CD4-positive, alpha-beta T cell treated with Interleukin-21 for 1 hour (primary cell): ENCODE measurements around the gene RAF1.
A peak's percentile ranks its signal among the peaks of the same experiment; 100 is the strongest.
"Not testable (repeated sequence)": the region's sequence is repeated elsewhere in the genome, so short reads cannot be mapped to it uniquely, and the experiment has no call there.

Source experiments
- DNase-seq: peaks from one replicate; pipeline ENCODE4 v3.0.0-alpha.2; 2020

The RAF1 gene

GRCh38 chr3:12675115-12675810 lies 11.3 kb upstream of the RAF1 start:
- no peak for DNase-seq

- not testable (repeated sequence) for DNase-seq
Measured at GRCh38 chr3:12673956-12674736, 10.2 kb upstream of the RAF1 start.

GRCh38 chr3:12671120-12671450 lies 7.2 kb upstream of the RAF1 start:
- no peak for DNase-seq

- no peak for DNase-seq
Measured at GRCh38 chr3:12670365-12671119, 6.6 kb upstream of the RAF1 start.

- DNase-seq, result no peak
Measured at GRCh38 chr3:12663401-12663935, 449 bp downstream of the RAF1 start.

GRCh38 chr3:12662593-12663400 lies 1.1 kb downstream of the RAF1 start:
- DNase-seq, result peak; percentile 32

- no peak for DNase-seq
Measured at GRCh38 chr3:12661926-12662592, 1.9 kb downstream of the RAF1 start.

- DNase-seq, result not testable (repeated sequence)
Measured at GRCh38 chr3:12661375-12661774, 2.5 kb downstream of the RAF1 start.

GRCh38 chr3:12660196-12660595 lies 3.7 kb downstream of the RAF1 start:
- DNase-seq, result no peak

GRCh38 chr3:12659316-12660015 lies 4.5 kb downstream of the RAF1 start:
- no peak for DNase-seq

GRCh38 chr3:12658593-12659058 lies 5.3 kb downstream of the RAF1 start:
- no peak for DNase-seq

GRCh38 chr3:12656850-12657249 lies 7.1 kb downstream of the RAF1 start:
- no peak for DNase-seq

GRCh38 chr3:12656193-12656592 lies 7.7 kb downstream of the RAF1 start:
- no peak for DNase-seq

- DNase-seq, result no peak
Measured at GRCh38 chr3:12655701-12656100, 8.2 kb downstream of the RAF1 start.

- DNase-seq, result no peak
Measured at GRCh38 chr3:12653747-12654146, 10.2 kb downstream of the RAF1 start.

GRCh38 chr3:12648384-12648959 lies 15.4 kb downstream of the RAF1 start:
- no peak for DNase-seq

GRCh38 chr3:12644331-12644937 lies 19.5 kb downstream of the RAF1 start:
- no peak for DNase-seq

- DNase-seq, result no peak
Measured at GRCh38 chr3:12643724-12644123, 20.2 kb downstream of the RAF1 start.

GRCh38 chr3:12643010-12643380 lies 20.9 kb downstream of the RAF1 start:
- DNase-seq, result no peak

GRCh38 chr3:12640853-12641252 lies 23.1 kb downstream of the RAF1 start:
- DNase-seq, result not testable (repeated sequence)

GRCh38 chr3:12638105-12638504 lies 25.8 kb downstream of the RAF1 start:
- no peak for DNase-seq
